Measurements from ENCODE around the gene ATOH8.
A peak's percentile ranks its signal among the peaks of the same experiment; 100 is the strongest.
"Not testable (repeated sequence)": the region's sequence is repeated elsewhere in the genome, so short reads cannot be mapped to it uniquely, and the experiment has no call there.

The ATOH8 gene

GRCh38 chr2:85712849-85713612 lies 40.8 kb upstream of the ATOH8 start:
- TF ChIP-seq CTCF (IDR thresholded peaks at IDR 0.05; ENCODE audit: low read depth, low read length, missing control alignments), result no peak

GRCh38 chr2:85713836-85714235 lies 40.0 kb upstream of the ATOH8 start:
- no peak overlapping the region for H3K4me3 ChIP-seq (replicated peaks; ENCODE audit: low read depth, low read length)
- DNase-seq (ENCODE audit: extremely low read depth, low read depth), result no peak
- TF ChIP-seq CTCF (IDR thresholded peaks at IDR 0.05; ENCODE audit: low read depth, low read length, missing control alignments), result no peak

More at GRCh38 chr2:85712849-85713612, 40.8 kb upstream of the ATOH8 start:
- no peak overlapping the region for H3K4me3 ChIP-seq (replicated peaks; ENCODE audit: low read depth, low read length)
- no peak for DNase-seq (ENCODE audit: extremely low read depth, low read depth)

- not testable (repeated sequence) for DNase-seq (ENCODE audit: extremely low read depth, low read depth); H3K4me3 ChIP-seq (replicated peaks; ENCODE audit: low read depth, low read length)
Observed at GRCh38 chr2:85714421-85714820, 39.4 kb upstream of the ATOH8 start.

- no peak overlapping the region for H3K4me3 ChIP-seq (replicated peaks; ENCODE audit: low read depth, low read length)
- no peak for TF ChIP-seq CTCF (IDR thresholded peaks at IDR 0.05; ENCODE audit: low read depth, low read length, missing control alignments)
- no peak for DNase-seq (ENCODE audit: extremely low read depth, low read depth)
Observed at GRCh38 chr2:85714841-85715240, 39.0 kb upstream of the ATOH8 start.

- TF ChIP-seq CTCF (IDR thresholded peaks at IDR 0.05; ENCODE audit: low read depth, low read length, missing control alignments), result no peak
- no peak overlapping the region for H3K4me3 ChIP-seq (replicated peaks; ENCODE audit: low read depth, low read length)
- no peak for DNase-seq (ENCODE audit: extremely low read depth, low read depth)
Observed at GRCh38 chr2:85716346-85716914, 37.4 kb upstream of the ATOH8 start.

- TF ChIP-seq CTCF (IDR thresholded peaks at IDR 0.05; ENCODE audit: low read depth, low read length, missing control alignments), result no peak
- DNase-seq (ENCODE audit: extremely low read depth, low read depth), result peak; percentile 69
- no peak overlapping the region for H3K4me3 ChIP-seq (replicated peaks; ENCODE audit: low read depth, low read length)
Observed at GRCh38 chr2:85717308-85718008, 36.3 kb upstream of the ATOH8 start.

GRCh38 chr2:85718009-85718391 lies 35.8 kb upstream of the ATOH8 start:
- peak; percentile 30 for TF ChIP-seq CTCF (IDR thresholded peaks at IDR 0.05; ENCODE audit: low read depth, low read length, missing control alignments)
- DNase-seq (ENCODE audit: extremely low read depth, low read depth), result no peak
- no peak overlapping the region for H3K4me3 ChIP-seq (replicated peaks; ENCODE audit: low read depth, low read length)

Data from HFF-Myc (cell line).